Fibroblast of skin of abdomen (primary cell): ENCODE results near the gene SLC35D3.
"Not testable (repeated sequence)": the region's sequence is repeated elsewhere in the genome, so short reads cannot be mapped to it uniquely, and the experiment has no call there.

Experiments used
- DNase-seq: peaks from one replicate; pipeline ENCODE4 v3.0.0-alpha.2; 2013

SLC35D3 gene

GRCh38 chr6:136923116-136923953 is 1.2 kb downstream of the SLC35D3 start:
- DNase-seq, result no peak

DNA sequence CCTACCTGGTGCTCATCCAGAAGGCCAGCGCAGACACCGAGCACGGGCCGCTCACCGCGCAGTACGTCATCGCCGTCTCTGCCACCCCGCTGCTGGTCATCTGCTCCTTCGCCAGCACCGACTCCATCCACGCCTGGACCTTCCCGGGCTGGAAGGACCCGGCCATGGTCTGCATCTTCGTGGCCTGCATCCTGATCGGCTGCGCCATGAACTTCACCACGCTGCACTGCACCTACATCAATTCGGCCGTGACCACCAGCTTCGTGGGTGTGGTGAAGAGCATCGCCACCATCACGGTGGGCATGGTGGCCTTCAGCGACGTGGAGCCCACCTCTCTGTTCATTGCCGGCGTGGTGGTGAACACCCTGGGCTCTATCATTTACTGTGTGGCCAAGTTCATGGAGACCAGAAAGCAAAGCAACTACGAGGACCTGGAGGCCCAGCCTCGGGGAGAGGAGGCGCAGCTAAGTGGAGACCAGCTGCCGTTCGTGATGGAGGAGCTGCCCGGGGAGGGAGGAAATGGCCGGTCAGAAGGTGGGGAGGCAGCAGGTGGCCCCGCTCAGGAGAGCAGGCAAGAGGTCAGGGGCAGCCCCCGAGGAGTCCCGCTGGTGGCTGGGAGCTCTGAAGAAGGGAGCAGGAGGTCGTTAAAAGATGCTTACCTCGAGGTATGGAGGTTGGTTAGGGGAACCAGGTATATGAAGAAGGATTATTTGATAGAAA is 2.0 kb downstream of the SLC35D3 start:
- no peak for DNase-seq

GRCh38 chr6:136926383-136926782 is 4.3 kb downstream of the SLC35D3 start:
- no peak for DNase-seq

DNA sequence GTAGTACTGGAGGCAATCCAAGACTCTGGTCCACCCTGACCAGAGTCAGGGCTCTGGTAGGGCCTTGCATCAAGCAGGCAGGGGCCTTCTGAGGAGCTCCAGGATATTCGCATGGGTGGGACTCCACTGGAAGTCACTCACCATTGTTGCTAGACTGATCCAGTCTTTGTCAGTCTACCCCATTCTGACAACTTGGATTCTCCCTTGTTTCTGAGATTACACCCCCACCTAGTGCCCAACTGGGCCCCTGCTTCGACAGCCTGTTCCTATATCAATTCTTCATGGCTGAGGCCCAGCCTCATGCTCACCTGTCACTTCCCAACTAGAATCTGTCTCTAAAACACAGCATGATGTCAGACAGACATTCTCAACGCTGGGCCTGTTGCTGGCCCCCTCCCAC is 5.2 kb downstream of the SLC35D3 start:
- no peak for DNase-seq

DNA sequence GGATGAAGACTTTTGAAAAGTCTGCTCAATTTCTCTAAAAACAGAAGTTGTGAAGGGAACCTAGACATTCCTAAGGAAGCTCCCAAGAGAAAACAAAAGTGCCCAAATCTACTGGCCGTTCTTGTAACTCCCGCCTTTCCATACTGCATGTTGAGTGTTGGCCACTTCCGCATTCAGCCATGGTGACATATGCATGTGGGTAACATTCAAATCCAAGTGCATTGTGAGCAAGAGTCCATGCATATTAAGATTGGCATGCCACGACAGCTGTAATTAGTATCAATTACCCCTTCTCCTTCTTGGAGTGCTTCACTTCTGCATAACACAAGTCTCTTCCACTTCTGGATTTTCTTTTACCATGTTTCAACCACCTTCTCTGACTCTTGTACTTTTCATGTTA is 8.4 kb downstream of the SLC35D3 start:
- no peak for DNase-seq

GRCh38 chr6:136932599-136932998 is 10.5 kb downstream of the SLC35D3 start:
- no peak for DNase-seq

DNA sequence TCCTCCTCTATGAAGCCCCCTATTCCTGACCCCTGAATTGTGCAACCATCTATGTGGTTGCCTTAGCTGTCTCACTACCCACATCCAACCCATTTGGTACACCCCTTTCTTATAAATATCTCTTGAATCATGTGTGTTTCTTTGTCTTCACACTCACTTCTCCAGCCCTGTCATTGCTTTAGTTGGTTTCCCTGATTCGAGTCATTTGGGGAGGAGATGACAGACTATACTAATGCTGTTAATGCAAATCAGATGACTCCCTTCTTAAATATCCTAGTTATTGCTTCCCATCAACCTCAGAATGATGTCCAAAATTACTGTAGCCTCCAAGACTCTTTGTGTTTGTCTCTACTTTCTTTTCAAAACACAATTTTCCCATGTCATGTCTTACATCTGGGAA is 23.0 kb downstream of the SLC35D3 start:
- no peak for DNase-seq

DNA sequence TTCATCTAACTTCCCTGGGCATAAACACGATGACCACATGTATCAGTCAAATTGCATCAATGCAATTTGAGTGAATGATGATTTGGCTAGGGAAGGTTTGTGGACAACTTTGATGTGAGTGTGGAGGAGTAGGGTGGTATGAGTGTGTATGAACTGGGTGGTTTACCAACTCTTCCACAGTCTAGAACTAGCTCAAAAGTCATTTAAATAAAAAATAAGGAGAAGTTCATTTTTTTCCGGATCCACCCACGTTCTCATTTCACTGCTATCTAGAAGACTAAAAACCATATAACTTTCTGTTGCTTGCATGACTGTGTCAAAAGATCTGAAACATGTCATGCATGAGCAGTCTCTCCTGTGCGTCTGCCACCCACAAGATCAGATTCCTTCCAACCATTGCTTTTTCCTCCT is 23.6 kb downstream of the SLC35D3 start:
- DNase-seq, result no peak

GRCh38 chr6:136947037-136947436 is 24.9 kb downstream of the SLC35D3 start:
- no peak for DNase-seq

GRCh38 chr6:136949957-136950356 is 27.9 kb downstream of the SLC35D3 start:
- not testable (repeated sequence) for DNase-seq

DNA sequence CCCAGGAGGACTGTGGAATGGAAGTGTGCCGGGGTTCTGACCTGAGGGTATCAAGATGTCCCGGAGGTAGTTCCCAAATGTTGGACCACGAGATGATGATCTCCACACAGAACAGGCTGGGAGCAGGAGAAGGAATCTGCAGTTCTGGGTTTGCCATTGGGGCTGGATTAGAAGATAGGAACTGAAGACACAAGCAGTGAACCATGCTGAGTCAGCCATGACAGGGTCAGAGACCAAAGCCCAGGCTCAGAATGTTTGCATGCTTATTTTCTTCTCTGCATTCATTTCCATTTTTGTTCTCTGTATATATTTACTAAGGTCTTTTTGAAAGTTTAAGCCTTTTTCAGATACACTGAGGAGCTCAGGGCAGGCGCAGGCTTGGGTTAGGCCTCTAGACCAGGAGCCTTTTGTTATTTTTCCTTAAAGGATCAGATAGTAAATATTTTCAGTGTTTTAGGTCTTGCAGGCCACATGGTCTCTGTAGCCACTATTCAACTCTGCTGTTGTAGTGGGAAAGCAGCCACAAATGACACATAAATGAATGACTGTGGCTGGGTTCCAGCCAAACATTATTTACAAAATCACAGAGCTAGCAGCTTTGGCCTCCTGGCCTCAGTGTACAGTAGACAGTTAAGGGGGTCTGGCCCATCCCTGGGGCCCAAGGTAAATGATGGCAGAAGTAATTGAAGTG is 28.5 kb downstream of the SLC35D3 start:
- DNase-seq, result no peak

- no peak for DNase-seq
Observed at GRCh38 chr6:136952714-136953260, 30.7 kb downstream of the SLC35D3 start.

- no peak for DNase-seq
Observed at GRCh38 chr6:136955123-136955522, 33.0 kb downstream of the SLC35D3 start.

DNA sequence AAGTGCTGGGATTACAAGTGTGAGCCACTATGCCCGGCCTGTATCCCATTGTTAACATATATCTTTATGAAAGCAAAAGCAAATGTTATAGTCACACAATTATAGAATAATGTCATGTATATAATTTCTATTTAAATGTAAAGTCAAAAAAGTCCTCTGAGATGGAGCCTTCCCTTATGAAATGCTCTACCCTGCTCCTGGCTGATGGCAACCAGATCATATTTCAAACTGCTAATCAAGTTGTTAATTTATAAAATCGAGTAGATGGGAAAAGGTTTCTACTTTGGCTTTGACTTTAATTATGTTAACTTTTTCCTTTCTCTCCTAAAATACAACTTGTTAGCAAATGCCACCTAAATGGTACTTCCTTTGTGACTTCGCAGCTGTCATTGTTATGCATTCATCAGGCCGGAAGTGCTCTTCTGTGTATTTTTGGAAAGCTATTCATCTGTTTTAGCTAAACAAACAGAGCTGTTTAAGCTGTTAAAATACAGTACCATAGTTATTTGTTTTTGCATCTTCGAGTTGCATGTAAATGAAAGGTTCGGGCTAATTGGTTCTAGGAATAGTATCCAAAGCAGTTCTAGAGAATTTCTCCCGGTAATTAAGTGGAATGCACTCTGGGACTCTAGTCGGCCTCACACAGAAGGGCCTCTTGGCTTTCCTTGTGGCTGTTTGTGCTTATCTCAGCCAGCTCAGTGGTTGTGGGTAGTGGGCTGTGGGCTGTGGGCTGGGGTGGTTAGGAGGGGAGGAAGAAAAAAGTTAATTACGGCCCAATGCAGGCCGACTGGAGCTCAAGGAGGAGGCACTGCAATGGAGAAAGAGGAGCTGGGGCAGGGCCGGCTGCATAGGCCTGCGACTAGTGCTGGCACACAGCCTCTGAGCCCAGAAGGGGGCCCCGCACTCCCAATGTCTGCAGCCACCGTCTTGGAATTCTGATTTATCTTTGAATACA is 34.8 kb downstream of the SLC35D3 start:
- no peak for DNase-seq

DNA sequence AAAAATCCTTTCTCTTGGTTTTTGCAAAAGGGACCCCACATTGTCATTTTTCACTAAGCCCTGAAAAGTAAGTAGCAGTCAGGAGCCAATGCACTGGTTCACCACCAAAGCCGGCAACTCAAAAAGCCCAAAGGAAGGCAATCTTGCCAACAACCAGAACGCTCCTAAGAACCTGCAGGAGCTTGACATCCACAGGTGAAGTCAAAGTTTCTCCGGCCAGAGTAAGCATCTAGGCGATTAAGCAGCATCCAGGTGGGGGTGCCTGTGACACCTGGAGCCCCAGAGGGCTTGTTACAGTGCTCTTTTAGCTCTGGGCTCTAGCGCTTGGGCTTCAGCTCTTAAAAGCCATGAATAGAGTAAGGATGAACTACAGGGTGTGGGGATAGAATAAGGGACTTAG is 36.1 kb downstream of the SLC35D3 start:
- DNase-seq, result no peak

GRCh38 chr6:136959471-136959891 is 37.4 kb downstream of the SLC35D3 start:
- no peak for DNase-seq

DNA sequence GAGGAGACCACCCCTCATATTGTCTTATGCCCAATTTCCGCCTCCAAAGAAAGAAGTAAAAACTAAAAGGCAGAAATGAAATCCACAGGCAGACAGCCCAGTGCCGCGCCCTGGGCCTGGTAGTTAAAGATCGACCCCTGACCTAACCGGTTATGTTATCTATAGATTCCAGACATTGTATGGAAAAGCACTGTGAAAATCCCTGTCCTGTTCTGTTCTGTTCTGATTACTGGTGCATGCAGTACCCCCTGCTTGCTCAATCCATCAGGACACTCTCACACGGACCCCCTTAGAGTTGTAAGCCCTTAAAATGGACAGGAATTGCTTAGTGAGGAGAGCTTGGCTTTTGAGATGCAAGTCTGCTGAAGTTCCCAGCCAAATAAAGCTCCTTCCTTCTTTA is 37.8 kb downstream of the SLC35D3 start:
- not testable (repeated sequence) for DNase-seq

- no peak for DNase-seq
Observed at GRCh38 chr6:136960781-136961180, 38.7 kb downstream of the SLC35D3 start.

- DNase-seq, result no peak
Observed at GRCh38 chr6:136961848-136962247, 39.7 kb downstream of the SLC35D3 start.

DNA sequence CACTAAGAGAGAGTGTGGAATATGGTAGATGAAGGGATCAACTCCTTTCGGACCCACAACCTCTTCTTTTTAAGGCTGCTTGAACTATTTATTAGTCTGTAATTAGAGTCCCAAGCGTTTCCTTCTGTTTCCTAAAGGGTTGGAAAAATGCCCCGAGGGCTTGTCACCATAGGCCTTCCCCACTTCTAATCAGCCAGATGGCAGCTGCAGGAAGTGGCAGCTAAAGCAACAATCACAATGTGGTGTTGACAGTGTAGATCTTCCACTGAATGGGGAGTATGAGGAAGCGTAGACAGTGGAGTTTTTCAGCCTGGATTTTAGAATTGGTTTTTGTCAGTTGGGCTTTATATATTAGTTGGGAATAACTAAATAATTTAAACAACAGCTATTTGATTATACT is 40.6 kb downstream of the SLC35D3 start:
- DNase-seq, result no peak

DNA sequence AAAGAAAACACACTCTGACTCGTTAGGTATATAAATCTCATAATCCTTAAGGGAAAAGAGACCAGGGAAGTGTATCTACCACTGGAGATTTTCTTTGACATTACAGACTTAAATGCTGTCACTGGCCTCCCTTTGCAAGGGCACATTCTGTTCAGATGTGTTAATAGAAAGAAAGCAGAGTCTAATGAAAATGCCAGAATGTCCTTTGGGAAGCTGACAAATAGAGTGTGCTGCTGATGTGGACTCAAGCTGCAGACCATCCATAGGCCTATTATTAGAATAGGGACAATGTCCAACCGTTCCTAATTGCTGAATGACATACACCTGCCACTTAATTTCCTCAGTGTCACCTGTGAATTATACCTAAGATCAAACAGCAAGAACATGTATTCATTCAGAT is 41.2 kb downstream of the SLC35D3 start:
- no peak for DNase-seq

DNA sequence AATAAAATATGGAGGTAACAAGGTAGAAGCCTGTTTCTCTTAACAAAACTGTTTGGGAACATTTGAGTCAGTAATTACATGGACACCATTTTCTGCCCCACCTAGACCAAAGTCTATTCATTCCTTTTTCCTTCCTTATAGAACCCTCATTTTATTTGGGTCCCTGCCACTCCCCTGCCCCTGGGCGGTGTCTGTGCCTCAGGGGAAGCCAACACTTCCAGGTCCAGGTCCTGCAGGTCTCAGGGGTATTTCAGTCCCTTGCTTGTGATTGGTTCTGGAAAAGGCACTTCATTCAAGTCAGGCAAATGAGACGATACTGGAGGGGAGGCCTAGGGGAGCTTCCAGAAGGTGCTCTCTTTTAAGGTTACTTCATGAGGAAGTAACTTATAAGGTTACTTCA is 42.3 kb downstream of the SLC35D3 start:
- no peak for DNase-seq
